Stimulated activated CD8-positive, alpha-beta memory T cell treated with anti-CD3 and anti-CD28 coated beads, Interleukin-4, amount 100 ng/mL, for 4 hours (primary cell): ENCODE measurements around the gene FBXL13.
"Not testable (repeated sequence)": the region's sequence is repeated elsewhere in the genome, so short reads cannot be mapped to it uniquely, and the experiment has no call there.

Source experiments
- DNase-seq, 2 donors: peaks; one replicate each; pipeline ENCODE4 v3.0.0-alpha.2; 2020; ENCODE audit warnings: low read depth in 2 of 2, low spot score in 1 of 2

FBXL13 gene

DNA sequence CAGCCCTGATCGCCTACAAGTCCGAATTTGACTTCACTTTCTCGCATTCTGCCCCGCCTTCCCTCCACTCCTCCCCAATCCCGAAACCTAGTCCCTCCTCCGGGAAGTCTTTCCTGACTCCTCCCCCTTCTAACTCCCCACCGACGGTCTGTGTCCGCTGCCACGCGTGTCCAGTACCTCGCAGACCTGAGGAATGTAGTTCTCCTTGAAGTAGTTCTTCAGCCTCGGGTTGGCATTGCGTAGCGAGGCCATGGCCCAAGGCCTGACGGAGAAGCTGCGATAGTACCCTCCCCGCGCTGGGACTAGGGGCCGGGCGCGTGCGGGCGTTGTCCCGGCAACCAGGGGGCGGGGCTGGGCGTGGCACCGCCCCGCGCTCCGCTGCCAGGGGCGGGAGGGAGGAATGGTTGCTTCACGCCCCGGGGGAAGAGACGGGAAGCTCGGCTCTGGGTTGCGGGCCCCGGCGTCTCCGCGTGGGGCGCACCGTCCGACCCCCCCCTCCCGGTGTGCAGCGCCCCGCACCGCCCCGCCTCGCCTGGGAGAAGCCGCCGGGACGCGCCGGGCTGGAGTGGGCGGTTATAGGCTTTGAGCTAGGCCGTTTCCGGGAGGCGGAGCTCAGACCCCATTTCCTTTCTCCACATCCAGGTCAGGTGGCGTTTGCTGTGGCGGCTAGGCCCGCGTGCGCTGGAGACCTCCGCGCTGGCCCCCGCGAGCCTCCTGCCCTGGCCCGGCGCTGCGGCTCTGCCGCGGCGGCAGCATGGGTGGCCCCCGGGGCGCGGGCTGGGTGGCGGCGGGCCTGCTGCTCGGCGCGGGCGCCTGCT lies at the start of gene FBXL13, which contains the start of gene ARMC10:
Gene FBXL13, minus strand, starts transcription at position 278 of the 818 bp plus-strand sequence.
Gene ARMC10, plus strand, starts transcription at position 622 of the 818 bp plus-strand sequence. Its CDS starts 133 bp downstream, at position 755.
- peak; percentile 79 for DNase-seq

DNA sequence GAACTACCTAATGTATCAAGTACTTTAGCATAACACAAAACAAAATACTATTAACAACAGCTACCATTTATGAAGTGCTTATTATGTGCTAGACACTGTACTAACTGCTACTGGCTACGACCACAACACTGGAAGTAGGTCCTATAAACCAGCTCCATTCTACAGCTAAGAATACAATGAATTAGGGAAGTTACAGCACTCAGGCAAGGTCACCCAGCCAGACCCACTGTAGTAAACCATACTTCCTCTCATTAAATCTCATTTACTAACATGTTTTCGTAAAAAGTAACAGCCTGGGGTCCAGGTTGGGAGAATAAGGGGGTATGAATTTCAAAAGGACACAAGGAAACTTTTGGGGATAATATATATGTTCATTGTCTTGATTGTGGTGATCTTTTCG lies 48.9 kb upstream of the FBXL13 start:
- DNase-seq: no peak

DNA sequence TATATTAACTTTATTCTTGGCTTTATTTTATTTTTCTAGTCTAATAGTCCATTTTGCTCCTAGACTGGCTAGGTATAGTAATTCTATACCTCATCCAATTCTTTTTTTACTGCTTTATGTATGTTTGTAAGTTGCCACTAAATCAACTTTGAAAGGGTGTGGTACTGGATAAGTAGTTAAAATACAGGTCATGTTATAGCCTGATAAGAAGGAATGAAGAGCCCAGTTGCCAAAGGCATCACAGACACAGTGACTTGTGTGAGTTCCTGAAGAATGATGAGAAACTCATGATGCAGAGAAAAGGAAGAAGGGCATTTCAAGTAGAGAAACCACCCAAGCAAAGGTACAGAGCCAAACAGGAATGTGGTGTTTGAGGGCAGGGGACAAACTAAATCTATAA lies 47.0 kb upstream of the FBXL13 start:
- no peak for DNase-seq

DNA sequence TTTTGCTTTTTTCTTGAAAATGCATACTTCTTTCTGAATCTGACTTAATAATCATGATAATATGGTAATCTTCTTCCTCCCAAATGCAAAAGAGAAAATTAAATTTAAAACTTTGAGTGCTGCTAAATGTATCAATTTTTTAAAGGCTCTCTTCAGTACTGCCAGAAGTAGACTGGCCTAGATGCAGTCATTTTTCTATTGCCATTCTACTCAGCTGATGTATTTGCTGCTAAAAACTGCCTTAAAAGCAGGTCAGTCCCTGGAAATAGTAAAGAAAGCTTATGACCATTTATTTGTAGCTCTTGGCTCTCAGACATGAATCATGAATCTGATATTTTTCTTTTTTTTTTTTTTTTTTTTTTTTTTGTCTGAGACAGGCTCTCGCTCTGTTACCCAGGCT lies 45.8 kb upstream of the FBXL13 start:
- DNase-seq: no peak

DNA sequence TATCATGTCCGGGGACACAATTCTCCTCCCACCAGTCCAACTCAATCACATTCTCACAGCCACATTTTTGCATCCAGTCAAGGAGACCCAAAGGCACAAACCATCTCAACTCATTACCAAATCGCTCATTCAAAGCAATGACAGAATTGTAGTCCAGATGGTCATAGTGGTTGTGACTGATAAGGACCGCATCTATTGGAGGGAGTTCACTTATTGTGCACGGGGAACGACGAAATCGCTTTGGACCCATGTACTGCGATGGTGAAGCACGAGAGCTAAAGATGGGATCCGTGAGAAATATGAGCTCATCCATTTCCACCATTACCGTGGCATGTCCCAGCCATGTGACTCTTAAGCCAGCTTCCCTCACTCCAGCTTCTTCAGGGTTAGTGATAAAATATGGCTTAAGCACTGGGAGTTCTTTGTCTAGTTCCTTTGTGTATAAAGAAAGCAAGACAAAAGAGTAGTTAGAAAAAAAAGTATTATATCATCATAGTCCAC lies 45.2 kb upstream of the FBXL13 start:
- no peak for DNase-seq

DNA sequence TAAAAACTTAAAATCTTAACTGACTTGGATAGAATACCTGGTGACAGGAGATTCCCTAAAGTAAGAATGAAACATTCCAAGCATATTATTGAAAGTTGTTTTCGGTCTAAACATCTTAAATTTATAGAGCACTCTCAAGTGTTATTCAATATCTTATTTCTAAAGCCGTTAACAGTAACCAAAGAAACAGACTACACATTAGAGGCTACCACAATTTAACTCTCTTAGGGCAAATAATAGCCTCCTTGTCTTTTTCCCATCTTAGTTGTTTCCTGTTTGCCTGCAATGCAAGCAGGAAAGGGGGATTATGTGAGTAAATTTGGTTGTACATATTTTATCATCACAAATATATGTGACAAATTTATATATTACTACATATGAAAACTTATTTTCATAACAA lies 42.9 kb upstream of the FBXL13 start:
- DNase-seq: no peak

DNA sequence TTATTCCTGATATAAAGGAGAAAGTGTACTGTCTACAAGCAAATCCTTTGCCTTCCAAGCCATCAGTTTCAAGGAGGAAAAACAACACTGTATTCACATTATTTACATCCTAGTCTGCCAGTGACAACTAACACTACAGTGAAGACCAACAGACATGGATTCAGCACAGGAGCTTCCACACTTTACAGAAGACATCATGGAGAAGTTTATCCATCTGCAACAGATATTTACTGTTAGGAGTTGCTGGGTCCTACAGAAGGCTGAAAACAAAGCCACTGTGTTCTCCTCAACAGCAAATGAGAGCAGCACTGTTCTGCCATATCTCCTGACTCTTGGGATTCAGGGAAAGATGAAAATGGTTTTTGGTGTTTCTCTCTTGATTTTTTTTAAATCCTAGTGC lies 42.4 kb upstream of the FBXL13 start:
- no peak for DNase-seq

DNA sequence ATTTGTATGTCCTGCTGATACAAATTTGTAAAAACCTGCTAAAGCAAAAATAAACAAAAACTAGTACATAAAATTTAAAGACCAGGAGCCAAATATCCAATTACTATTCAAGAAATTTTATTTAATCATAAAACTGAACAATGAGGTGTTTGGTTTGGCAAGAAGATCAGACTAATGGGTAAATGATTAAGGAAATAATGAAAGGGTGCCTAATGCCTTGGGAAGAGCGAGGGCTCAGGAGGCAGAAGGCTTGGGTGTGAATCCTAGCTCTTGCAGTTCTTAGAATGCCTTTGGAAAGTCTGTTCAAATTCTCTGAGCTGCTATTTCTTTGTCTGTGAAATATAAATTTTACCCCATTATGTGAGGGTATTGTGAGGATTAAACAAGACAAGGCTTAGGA lies 41.9 kb upstream of the FBXL13 start:
- no peak for DNase-seq

DNA sequence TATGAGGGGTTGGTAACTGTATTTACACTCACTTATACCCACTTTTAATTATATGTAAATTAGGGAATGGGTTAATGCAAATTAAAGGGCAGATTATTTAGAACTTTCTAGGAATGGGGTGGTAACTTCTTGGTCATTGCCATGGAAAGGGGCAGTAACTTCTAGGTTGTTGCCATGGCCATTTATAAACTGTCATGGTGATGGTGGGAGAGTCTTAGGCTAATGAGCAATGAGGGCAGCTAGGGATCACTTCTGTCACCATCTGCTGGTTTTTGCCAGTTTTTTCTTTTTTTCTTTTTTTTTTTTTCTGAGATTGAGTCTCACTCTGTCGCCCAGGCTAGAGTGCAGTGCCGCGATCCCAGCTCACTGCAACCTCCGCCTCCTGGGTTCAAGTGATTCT lies 41.2 kb upstream of the FBXL13 start:
- DNase-seq: no peak

DNA sequence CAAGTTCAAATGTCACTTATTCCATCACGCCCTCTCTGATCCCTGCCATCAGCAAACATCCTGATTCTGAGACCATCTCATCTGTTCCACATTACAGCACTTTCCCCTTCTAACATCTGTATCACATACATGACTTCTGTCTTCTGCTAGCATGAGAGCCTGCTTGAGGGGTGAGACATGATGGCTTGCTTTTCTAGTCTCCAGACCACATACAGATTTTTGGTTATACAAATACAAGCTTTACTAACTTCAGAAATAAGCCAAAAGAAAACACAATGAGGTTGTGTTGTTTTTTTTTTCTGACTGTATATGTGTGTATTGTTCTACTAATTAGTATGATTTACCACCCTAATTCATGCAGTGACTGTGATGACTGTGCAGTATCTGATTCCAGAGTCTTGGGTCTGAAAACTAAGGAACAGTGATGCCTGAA lies 40.0 kb upstream of the FBXL13 start:
- no peak for DNase-seq

DNA sequence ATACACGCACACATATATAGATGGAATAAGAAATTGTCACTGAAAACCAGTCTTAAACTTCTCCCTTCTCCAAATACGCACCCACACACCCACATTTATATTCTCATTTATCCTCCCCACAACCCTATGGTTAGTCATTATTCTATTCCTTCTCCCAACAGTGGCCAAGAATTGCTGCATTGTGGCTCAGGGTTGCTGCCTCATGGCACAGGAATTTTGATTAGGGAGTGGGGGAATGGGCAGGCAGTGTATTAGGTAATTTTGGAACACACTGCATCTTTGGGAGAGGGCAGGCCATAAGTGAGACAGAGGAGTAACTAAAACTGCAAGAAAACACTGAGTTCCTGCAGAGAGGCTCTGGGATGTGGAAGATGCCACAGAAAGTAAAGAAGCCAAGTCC lies 38.6 kb upstream of the FBXL13 start:
- DNase-seq: no peak

DNA sequence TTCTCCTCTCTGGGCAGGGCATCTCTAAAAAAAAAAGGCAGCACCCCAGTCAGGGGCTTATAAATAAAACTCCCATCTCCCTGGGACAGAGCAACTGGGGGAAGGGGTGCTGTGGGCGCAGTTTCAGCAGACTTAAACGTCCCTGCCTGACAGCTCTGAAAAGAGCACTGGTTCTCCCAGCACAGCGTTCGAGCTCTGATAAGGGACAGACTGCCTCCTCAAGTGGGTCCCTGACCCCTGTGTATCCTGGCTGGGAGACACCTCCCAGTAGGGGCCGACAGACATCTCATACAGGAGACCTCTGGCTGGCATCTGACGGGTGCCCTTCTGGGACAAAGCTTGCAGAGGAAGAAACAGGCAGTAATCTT lies 32.1 kb upstream of the FBXL13 start:
- not testable (repeated sequence) for DNase-seq

DNA sequence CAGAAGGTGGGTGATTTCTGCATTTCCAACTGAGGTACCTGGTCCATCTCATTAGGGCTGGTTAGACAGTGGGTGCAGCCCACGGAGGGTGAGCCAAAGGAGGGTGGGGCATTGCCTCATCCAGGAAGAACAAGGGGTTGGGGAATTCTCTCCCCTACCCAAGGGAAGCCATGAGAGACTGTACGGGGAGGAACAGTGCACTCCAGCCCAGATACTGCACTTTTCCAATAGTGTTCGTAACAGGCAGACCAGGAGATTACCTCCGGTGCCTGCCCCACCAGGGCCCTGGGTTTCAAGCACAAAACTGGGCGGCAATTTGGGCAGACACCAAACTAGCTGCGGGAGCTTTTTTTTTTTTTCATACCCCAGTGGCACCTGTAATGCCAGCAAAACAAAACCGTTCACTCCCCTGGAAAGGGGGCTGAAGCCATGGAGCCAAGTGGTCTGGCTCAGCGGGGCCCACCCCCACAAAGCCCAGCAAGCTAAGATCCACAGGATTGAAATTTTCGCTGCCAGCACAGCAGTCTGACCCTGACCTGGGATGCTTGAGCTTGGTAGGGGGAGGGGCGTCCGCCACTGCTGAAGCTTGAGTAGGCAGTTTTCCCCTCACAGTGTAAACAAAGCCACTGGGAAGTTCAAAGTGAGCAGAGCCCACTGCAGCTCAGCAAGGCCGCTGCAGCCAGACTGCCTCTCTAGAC lies 31.6 kb upstream of the FBXL13 start:
- DNase-seq: no peak

DNA sequence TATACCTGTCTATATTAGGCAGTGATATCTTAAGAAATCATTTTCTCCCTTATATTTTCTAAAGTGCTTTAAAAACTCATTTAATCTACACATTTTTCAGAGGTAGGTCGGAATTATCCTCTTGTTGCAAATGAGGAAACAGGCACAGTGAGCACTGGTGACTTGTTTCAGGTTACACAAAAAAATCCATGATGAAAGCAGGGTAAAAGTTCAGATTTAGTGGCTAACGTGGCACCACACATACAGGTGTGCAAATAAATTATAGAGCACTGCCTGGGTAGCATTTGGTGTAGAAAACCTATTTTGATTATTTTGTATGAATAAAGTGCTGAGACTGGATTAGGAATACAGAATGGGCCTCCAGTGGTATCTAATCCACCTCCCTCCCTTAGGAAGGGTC lies 26.9 kb upstream of the FBXL13 start:
- DNase-seq: no peak

DNA sequence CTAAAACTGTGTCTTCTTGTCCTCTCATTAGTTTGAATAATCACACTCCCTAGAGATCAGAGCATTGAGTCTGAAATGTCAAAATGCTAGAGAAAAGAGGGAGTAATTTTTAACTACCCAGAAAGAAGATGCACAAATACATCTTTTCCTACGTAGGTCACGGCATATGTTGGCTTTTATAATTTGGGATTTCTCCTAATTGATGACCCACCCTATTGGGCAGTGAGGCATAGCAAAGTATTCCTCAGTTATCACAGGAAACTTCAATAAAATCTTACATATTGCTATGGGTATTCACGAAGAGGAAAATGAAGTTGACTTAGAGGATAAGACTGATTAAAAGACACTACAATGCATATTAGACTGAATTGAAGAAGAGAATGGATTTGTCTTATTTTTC lies 25.8 kb upstream of the FBXL13 start:
- no peak for DNase-seq

DNA sequence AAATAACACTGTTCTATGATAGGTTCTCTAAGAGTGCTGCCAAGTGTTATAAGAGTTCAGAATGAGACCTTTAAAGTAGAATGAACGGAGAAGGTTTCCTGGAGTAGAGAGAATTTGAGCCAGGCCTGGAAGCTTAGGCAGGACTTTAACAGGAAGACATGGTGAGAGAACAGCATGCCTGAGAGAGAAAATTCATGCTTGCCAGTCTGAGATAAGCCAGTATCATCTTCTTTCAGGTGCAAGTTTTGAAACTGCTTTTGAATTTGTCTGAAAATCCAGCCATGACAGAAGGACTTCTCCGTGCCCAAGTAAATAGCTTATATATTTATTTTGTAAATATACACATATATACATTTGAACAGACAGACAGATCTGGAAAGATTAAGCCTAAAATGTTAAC lies 22.4 kb upstream of the FBXL13 start:
- no peak for DNase-seq

DNA sequence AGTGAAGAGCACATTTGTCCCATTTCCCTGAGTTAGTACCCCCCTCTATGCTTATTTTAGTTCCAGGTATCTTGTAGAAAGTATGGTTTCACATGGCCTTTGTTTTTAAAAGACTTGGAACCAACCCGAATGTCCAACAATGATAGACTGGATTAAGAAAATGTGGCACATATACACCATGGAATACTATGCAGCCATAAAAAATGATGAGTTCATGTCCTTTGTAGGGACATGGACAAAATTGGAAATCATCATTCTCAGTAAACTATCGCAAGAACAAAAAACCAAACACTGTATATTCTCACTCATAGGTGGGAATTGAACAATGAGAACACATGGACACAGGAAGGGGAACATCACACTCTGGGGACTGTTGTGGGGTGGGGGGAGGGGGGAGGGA lies 21.0 kb upstream of the FBXL13 start:
- DNase-seq: not testable (repeated sequence)

DNA sequence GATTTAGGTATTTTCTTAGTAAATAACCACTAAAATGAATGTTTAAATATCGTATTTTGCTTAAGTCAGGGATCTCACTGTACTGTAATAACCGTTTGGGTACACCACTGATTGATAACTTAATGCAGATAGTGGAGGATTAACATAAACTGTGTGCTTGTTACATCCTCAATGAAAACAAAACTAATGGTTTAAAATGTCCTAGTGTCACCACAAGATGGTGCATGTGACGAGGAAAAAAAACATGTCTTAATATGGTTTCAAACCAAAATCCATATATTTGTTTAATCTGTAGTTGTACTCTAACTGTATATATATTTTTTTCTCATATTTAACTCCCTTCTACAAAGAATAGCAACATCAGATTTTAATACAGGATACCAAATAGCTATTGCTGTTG lies 19.5 kb upstream of the FBXL13 start:
- no peak for DNase-seq

DNA sequence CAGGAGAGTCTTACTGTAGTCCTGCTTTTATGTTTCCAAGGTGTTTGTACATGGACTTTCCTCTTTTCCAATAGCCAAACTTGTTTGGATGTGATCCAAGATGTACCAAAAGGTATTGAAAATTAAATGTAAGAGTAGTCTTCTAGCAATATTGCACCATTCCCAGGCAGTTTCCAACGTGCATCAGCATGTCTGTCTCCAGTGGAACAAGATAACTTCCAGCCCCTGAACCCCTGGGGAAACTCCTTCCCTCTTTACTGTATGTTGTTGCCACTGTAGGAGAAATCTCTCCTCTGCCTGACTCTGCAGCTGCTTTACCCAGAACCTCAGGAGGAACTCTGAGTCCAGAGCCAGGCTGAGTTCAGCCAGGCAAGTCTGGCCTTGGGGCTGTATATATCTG lies 18.8 kb upstream of the FBXL13 start:
- DNase-seq: no peak

DNA sequence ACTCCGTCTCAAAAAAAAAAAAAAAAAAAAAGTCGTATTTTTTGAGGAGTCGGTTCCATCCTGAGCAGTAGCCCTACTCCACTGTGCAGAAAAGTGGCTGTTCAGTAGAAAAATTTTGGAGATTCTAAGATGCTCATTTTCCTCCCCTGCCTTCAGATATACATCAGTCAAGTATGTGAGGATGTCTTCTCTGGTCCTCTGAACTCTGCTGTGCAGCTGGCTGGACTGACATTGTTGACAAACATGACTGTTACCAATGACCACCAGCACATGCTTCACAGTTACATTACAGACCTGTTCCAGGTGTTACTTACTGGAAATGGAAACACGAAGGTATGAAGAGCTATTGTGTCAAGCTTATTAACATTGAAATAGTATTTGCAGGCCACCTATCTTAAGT lies 17.7 kb upstream of the FBXL13 start:
- DNase-seq: not testable (repeated sequence)

DNA sequence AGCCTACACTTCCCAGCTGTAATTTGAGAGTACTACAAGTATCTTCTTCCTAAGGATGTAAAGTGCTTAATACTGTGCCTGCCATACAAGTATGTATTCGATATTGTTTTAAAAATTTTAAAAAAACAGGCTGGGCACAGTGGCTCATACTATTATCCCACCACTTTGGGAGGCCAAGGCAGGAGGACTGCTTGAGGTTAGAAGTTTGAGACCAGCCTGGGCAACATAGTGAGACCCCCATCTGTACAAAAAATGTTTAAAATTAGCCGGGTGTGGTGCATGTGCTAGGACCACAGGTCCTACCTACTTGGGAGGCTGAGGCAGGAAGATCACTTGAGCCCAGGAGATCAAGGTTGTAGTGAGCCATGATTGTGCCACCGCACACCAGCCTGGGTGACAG lies 8.6 kb upstream of the FBXL13 start:
- no peak for DNase-seq

DNA sequence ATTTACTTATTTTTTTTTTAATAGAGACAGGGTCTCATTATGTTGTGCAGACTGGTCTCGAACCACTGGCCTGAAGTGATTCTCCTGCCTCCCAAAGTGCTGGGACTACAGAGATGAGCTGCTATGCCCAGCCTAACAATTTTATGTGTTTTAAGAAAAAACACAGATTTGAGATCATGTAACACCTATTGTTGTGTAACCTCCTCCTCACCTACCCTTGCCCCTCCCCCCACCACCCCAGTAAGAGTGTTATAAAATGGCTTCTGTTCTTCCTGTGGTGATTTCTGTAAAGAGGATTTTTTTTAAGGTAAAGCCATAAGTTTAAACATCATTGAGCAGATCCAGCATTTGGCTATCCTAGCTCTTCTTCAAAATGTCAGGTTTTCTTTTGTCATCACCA lies 7.9 kb upstream of the FBXL13 start:
- DNase-seq: no peak
